Cardiac septum (tissue), 1 donor: ENCODE measurements around the gene RABEP2. TPM values are rescaled to one million over a fixed set of nuclear protein-coding genes. Genes with fewer than 3 reads are reported as not detected.
"Not testable (repeated sequence)": the region's sequence is repeated elsewhere in the genome, so short reads cannot be mapped to it uniquely, and the experiment has no call there.

Source experiments
- DNase-seq: peaks from one replicate; pipeline ENCODE4 v3.0.0-alpha.2; 2020; ENCODE audit warnings: low spot score
- intact Hi-C: fragments of 100-400 bp; cut with DNase I; formaldehyde crosslinking; loops from one replicate; pipeline ENCODE4 v1.14.0; 2022
- long read RNA-seq: library from polyadenylated mRNA; unstranded; transcript quantifications from one replicate; pipeline ENCODE4 v2.0.0, GENCODE V29; 2021
- total RNA-seq: library from RNA; stranded (reverse); fragmentation: NEBNext Ultra II Directional; extraction: Animal tissue kit (Norgen Biotek cat#: 25700); gene quantifications from one replicate; pipeline ENCODE4 v1.2.1, GENCODE V29; 2021
- donor health status: DM: no; HTN: no; CAD: no.

Gene RABEP2, protein sequence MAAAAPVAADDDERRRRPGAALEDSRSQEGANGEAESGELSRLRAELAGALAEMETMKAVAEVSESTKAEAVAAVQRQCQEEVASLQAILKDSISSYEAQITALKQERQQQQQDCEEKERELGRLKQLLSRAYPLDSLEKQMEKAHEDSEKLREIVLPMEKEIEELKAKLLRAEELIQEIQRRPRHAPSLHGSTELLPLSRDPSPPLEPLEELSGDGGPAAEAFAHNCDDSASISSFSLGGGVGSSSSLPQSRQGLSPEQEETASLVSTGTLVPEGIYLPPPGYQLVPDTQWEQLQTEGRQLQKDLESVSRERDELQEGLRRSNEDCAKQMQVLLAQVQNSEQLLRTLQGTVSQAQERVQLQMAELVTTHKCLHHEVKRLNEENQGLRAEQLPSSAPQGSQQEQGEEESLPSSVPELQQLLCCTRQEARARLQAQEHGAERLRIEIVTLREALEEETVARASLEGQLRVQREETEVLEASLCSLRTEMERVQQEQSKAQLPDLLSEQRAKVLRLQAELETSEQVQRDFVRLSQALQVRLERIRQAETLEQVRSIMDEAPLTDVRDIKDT
- 14.3 TPM for total RNA-seq
- long read RNA-seq, partial matches to known transcripts = 1 of 6 reads
- long read RNA-seq, other reads (novel, unspliced or antisense) = 3 of 6 reads

DNA sequence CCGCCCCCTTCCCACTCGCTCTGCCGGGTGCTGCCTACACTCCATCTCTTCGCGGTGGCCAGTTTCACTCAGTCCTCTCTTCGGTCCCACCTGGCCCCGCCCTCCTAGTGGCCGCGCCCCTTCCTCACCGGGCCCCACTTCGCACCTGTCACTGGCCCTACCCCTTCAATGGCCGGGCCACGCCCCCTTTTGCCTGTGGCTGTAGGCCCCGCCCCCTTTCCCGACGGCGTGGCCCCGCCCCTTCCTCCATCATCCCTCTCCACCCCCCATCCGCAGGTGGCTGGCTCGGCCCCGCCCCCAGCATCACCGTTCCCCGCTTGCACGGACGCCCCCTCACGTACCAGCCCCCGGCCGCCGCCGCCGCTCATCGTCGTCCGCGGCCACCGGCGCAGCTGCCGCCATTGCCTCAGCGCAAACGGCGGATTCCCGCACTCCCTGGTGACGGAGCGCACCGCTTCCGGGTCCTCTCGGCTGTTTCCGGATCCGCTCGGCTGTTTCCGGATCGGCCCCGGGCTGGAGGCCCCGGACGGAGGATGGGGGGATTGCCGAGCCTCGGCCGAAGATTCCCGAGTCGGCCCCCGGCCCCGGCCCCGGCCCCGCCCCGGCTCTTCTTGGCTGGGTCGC is at the start of gene RABEP2:
Gene RABEP2 (minus strand): TSS at position 477 of the 624 bp plus-strand sequence. CDS start 75 bp downstream, at position 402.
- intact Hi-C loops = loop anchor here (2.0 to 5.0 kb wide), 3 partner anchors 26 to 78 kb away; partner anchors contain the start of genes NFATC2IP and TUFM
- DNase-seq = peak; percentile 94

DNA sequence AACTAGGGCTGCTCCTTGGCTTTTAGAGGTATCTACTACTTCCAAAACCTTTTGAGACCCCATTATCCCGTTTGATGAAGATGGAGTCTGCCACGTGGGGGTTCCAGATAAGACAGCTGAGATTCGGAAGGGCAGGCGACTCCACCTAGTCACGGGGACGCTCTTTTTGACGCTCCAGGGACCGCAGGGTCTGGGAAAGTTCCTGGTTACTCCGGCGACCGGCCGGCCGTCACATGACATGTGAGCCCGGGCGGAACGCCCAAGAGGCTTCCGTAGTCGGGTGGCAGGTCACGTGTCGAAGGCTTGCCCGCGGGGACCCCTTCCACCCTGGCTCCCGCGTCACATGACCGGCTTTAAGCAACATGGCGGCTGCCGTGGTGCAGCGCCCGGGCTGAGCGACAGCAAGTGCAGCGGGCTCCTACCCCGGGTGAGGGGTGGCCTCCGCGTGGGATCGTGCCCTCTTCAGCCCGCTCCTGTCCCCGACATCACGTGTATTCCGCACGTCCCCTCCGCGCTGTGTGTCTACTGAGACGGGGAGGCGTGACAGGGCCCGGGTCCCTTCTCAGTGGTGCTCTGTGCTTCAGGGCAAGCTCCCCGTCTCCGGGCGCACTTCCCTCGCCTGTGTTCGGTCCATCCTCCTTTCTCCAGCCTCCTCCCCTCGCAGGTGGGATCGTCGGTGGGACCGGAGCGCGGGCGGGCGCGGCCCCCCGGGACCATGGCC is 49.6 kb upstream of the RABEP2 start, which contains the start of gene SPNS1:
Gene SPNS1 (plus strand): TSS at position 342 of the 721 bp plus-strand sequence. CDS start 374 bp downstream, at position 716.
- intact Hi-C loops = no loop called here
- peak; percentile 99 for DNase-seq

DNA sequence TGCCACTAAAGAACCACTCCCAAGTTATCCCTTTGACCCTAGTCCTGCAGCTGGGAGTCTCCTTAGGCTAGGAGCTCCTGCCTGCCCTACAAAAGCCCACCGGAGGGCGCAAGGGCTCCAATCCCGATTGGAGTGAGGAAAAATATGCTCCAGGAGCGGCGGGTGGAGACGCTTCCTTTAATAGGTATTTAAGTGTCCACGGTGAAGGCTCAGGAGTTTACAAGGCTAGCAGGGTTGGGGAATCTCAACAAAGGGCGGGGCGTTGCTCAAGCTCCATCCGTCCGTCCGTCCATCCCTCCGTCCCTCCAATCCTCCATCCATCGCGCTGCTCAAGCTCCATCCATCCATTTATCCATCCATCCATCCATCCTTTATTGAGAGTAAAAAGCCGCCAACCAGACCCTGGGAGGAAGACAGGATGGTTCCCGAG is 49.0 kb upstream of the RABEP2 start:
- intact Hi-C loops = no loop called here
- no peak for DNase-seq

GRCh38 chr16:28969696-28970095 is 44.7 kb upstream of the RABEP2 start:
- DNase-seq, intact Hi-C loops: not testable (repeated sequence)

- intact Hi-C loops = no loop called here
- DNase-seq = no peak
These were observed 42.1 kb upstream of the RABEP2 start for GRCh38 chr16:28967156-28967555.

DNA sequence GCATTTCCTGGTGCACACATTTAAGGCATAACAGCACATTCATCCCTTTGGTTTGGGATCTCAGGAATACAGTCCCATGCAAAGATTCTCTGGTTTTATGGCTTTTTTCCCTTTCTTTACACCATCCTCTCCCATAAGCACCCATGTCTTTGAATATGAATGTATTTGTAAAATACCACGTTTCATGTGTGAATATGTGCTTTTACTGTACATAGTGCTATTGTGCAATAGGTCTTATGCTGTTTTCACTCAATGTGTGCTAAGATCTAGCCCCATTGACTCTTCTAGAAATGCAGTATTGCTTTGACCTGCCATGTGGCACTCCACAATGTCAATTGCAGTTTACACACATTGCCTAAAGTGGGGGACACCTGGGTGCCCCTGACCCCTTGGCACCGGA is 39.5 kb upstream of the RABEP2 start:
- no peak for DNase-seq
- intact Hi-C loops = no loop called here

DNA sequence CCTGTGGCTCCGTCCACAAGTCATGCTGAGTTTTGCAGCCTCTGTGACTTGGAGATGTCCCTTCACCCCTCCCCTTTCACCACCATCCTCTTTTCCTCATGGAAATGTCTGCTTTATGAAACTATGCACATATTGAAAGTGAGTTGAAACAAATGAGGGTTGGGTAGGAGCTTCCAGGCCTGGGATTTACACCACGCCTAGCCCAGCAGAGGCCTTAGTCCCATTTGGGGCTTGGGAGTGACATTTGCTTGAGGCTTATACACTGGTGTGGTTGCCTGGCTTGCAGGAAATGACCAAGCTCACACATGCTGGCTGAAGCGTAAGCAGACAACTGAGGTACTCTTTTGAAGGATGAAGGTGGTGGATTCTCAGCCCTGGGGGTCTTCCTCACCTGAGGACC is 39.0 kb upstream of the RABEP2 start:
- intact Hi-C loops = no loop called here
- DNase-seq = no peak

DNA sequence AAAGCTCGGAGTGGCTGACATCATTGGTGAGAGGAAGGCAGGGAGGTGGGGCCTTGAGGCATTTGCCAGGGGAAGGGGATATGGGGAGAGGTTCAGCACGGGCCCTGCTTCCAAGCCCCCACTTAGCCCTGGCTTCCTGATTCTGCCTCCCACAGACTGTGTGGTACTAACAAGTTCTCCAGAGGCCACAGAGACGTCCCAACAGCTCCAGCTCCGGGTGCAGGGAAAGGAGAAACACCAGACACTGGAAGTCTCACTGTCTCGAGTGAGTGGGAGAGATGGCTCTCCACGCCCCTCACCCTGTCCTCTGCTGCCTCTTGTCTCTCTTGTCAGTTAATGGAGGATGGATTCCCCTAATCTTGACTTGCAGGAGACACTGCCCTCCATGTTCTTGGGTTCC is 33.8 kb upstream of the RABEP2 start:
- no peak for DNase-seq
- intact Hi-C loops = no loop called here

DNA sequence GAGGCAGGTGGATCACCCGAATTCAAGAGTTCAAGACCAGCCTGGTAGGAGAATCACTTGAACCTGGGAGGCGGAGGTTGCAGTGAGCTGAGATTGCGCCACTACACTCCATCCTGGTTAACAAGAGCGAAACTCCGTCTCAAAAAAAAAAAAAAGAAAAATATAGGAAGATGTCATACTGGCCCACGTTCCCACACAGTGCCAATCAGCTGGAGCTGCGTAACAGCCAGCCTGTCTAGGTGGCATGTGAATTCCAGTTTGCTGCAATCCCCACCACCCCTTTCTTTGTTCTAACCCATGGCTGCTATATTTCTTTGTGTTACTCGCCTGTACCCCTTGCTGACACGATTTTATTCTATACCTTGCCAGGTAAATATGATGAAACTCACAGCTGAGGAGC is 33.2 kb upstream of the RABEP2 start:
- no peak for DNase-seq
- intact Hi-C loops = no loop called here

DNA sequence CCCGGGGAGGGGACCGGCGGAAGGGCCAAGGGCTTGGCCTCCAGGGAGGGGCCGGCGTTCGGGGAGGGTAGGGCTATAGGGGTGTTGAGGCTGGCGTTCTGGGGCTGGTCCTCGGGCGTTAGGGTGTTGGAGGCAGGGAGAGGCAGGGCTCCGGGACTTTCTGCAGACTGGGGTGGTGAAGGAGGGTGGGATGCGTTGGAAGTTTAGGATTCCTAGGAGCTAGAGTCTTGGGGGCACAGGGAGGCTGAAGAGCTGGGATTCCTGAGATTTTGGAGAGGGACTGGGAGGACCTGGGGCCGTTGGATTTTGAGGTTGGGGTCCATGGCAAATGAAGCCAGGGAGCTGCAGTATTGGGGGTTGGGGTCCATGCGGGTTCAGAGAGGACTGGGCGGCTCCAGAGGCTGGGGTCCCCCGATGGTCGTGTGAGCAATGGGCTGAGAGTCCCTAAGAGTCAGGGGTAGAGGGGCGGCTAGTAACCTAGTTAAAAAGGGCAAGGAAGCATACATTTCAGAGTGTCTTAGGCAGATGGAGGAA is 26.4 kb upstream of the RABEP2 start:
- intact Hi-C loops = loop anchor here (2.0 kb wide), 1 partner anchor 27 kb away; the partner anchor contains the start of gene RABEP2
- DNase-seq = no peak

- peak; percentile 100 for DNase-seq
- intact Hi-C loops = loop anchor here (1.0 to 2.0 kb wide), 2 partner anchors 26 to 105 kb away; partner anchors contain the start of genes RABEP2 and TUFM
These were observed 25.8 kb upstream of the RABEP2 start, which contains the start of gene NFATC2IP for GRCh38 chr16:28950648-28951409. Gene NFATC2IP (plus strand): TSS chr16:28950937. CDS start chr16:28951012, 75 bp downstream.

- intact Hi-C loops = loop anchor here (5.0 to 10.0 kb wide), 3 partner anchors 79 to 452 kb away; partner anchors contain the start of genes APOBR, ATXN2L and CLN3
These were observed 21.6 kb upstream of the RABEP2 start for GRCh38 chr16:28946681-28947080.

DNA sequence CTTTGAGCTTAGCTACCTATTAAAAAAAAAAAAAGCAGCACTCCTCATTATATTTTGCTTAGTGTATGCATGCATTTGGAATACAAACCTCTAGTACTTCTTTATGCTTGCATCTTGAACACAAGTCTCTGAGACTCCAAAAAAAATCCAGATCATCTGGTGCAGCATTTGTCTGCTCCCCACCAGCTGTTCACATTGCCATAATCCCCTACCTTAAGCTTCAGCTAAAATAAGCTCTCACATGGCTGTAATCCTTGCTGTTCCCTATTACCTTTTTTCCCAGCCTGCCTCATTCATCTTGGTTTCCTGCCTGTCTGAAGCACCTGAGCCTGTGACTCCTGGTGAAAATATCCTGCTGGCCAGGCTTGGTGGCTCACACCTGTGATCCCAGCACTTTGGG is 18.2 kb upstream of the RABEP2 start:
- no peak for DNase-seq
- intact Hi-C loops = loop anchor here (10.0 kb wide), 1 partner anchor 448 kb away; the partner anchor contains the start of genes APOBR and CLN3

More at GRCh38 chr16:28946681-28947080, 21.6 kb upstream of the RABEP2 start:
- no peak for DNase-seq

- DNase-seq = not testable (repeated sequence)
- intact Hi-C loops = loop anchor here (10.0 kb wide), 1 partner anchor 445 kb away; the partner anchor contains the start of genes APOBR and CLN3
These were observed 14.8 kb upstream of the RABEP2 start for GRCh38 chr16:28939825-28940224.

DNA sequence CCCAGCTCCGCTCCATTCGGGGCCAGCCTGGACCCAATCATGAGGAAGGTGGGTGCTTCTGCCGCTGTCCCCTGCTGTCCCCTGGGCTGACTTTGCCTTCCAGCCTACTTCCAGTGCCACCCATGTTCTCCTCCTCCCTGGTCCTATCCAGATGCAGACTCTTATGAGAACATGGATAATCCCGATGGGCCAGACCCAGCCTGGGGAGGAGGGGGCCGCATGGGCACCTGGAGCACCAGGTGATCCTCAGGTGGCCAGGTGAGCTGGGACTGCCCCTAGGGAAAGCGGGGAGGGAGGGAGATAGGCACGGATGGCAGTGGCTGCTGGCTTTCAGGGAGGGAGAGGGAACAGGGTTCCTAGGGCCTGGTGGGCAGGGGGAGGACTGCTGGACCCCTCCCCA is 13.7 kb upstream of the RABEP2 start:
- intact Hi-C loops = no loop called here
- DNase-seq = no peak

DNA sequence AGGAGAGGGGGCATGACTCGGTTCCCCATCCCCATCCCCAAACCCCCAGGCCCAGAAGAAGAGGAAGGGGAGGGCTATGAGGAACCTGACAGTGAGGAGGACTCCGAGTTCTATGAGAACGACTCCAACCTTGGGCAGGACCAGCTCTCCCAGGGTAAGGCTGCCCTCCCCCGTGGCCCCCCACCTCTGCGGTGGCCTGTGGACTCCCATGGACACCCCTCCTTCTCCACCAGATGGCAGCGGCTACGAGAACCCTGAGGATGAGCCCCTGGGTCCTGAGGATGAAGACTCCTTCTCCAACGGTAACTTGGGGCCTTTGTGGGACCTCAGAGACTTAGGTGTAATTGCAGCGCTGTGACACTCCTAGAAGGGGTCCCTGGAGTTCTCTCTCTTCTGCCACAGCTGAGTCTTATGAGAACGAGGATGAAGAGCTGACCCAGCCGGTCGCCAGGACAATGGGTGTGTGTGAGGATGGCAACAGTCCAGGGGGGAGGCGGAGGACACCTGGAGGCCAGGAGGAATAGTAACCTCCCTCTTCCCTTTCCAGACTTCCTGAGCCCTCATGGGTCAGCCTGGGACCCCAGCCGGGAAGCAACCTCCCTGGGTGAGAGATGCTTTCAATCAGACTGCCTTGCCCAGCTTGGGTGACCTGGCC is 12.3 kb upstream of the RABEP2 start:
- intact Hi-C loops = no loop called here
- DNase-seq = no peak

DNA sequence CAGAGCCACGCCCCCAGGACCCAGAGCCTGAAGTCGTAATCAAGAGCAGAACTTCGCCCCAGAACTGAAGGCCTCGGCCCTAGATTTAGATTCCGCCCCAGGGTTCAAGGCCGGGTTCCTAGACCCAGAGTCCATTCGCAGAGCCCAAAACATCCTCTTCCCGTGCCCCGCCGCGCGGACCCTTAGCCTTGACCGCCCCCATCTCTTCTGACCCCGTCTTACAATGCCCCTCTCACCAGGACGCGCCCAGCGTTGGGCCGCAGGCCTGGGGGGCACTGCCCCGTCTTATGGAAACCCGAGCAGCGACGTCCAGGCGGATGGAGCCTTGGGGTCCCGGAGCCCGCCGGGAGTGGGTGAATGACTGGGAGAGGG is 11.7 kb upstream of the RABEP2 start:
- intact Hi-C loops = no loop called here
- DNase-seq = no peak
